Endothelial cell of umbilical vein (primary cell): ENCODE results near the gene TOX2. TPM values are rescaled to one million over a fixed set of nuclear protein-coding genes. Genes with fewer than 3 reads are reported as not detected.

Source experiments
- BruUV-seq: library from RNA; stranded (reverse); fragments of 400-500 nt; replicated peaks from 2 replicates; lab custom pipeline; 2021; lab: Mats Ljungman, UMichigan
- CTCF ChIA-PET: fragments of 300-600, 350-600 bp; sonication (Branson Sonifier 250); formaldehyde crosslinking; loops from one replicate; lab custom pipeline; 2021; ENCODE audit warnings: antibody characterized with exemption, inconsistent platforms; lab: Charles Lee
- POLR2A ChIA-PET: fragments of 300-600, 350-600 bp; sonication (Branson Sonifier 250); formaldehyde crosslinking; loops from one replicate; lab custom pipeline; 2021; ENCODE audit warnings: antibody characterized with exemption, inconsistent platforms; lab: Charles Lee
- DNase-seq: peaks from one replicate; pipeline ENCODE4 v3.0.0-alpha.2; 2011; ENCODE audit warnings: low read depth, low spot score
- FAIRE-seq: peaks from 2 replicates; lab custom pipeline; 2011; peaks lifted over from hg19 to GRCh38; lab: Jason Lieb, UNC
- H2AFZ ChIP-seq: 2 replicates; pipeline ENCODE4 v1.6.0; 2012; ENCODE audit warnings: low read depth, low read length, control low read depth, inconsistent platforms
- H3K27ac ChIP-seq: 2 replicates; pipeline ENCODE4 v1.5.1; 2011; ENCODE audit warnings: low read depth, mild to moderate bottlenecking, control low read depth, low read length, moderate library complexity; ENCODE audit not compliant: insufficient read depth
- H3K27me3 ChIP-seq, 2 experiments: 2 replicates each; pipeline versions ENCODE4 v1.6.0 to v1.6.1; 2011; ENCODE audit warnings: low read length in 2 of 2, mixed read lengths in 1 of 2; ENCODE audit not compliant: control insufficient read depth in 2 of 2, insufficient read depth in 2 of 2
- H3K36me3 ChIP-seq, 2 experiments: 2 replicates in 1 of 2; 3 replicates in 1 of 2; pipeline ENCODE4 v1.5.1; 2011; ENCODE audit warnings: low read length in 2 of 2, mild to moderate bottlenecking in 1 of 2, moderate library complexity in 1 of 2; ENCODE audit not compliant: control insufficient read depth in 2 of 2, insufficient read depth in 2 of 2; ENCODE audit errors: extremely low read depth in 1 of 2
- H3K4me1 ChIP-seq: 3 replicates; pipeline ENCODE4 v1.5.1; 2011; ENCODE audit warnings: mild to moderate bottlenecking, low read length; ENCODE audit not compliant: control insufficient read depth, insufficient read depth; ENCODE audit errors: extremely low read depth
- H3K4me2 ChIP-seq: 2 replicates; pipeline ENCODE4 v1.6.1; 2011; ENCODE audit warnings: low read length, control low read depth, mixed read lengths; ENCODE audit not compliant: insufficient read depth
- H3K4me3 ChIP-seq, 3 experiments: fragments of 200-600 bp in 1 of 3; sonication (generic), shearing (Covaris generic) in 1 of 3; replicated peaks in 1 of 3; 2 replicates each; pipeline ENCODE4 v1.5.1; 2011 to 2016; ENCODE audit warnings: control low read depth in 3 of 3, low read length in 3 of 3, mild to moderate bottlenecking in 2 of 3, inconsistent platforms in 1 of 3, low read depth in 1 of 3, moderate library complexity in 1 of 3; ENCODE audit not compliant: insufficient read depth in 1 of 3
- H3K79me2 ChIP-seq: 2 replicates; pipeline ENCODE4 v1.6.0; 2012; ENCODE audit warnings: low read length, inconsistent platforms; ENCODE audit not compliant: control insufficient read depth, insufficient read depth
- H3K9ac ChIP-seq: replicated peaks from 2 replicates; pipeline ENCODE3; 2011; ENCODE audit warnings: low read length, control low read depth; ENCODE audit not compliant: insufficient read depth; ENCODE audit errors: extremely low read depth
- H3K9me1 ChIP-seq: replicated peaks from 3 replicates; pipeline ENCODE4 v1.6.0; 2011; ENCODE audit warnings: mild to moderate bottlenecking, low read length; ENCODE audit not compliant: control insufficient read depth, insufficient read depth; ENCODE audit errors: extremely low read depth
- H3K9me3 ChIP-seq: replicated peaks from 2 replicates; pipeline ENCODE4 v1.5.1; 2012; ENCODE audit warnings: low read length, inconsistent platforms; ENCODE audit not compliant: control insufficient read depth, insufficient read depth
- H4K20me1 ChIP-seq: replicated peaks from 2 replicates; pipeline ENCODE3; 2011; ENCODE audit warnings: mild to moderate bottlenecking, low read length; ENCODE audit not compliant: control insufficient read depth, insufficient read depth; ENCODE audit errors: extremely low read depth
- EZH2 ChIP-seq: IDR thresholded peaks from 2 replicates; pipeline ENCODE4 v1.6.1; 2012; ENCODE audit warnings: borderline replicate concordance, low read depth, mild to moderate bottlenecking, moderate library complexity, low read length, inconsistent platforms; ENCODE audit not compliant: severe bottlenecking
- FOS ChIP-seq: IDR thresholded peaks from 2 replicates; pipeline ENCODE4 v1.6.1; 2011; ENCODE audit warnings: mild to moderate bottlenecking, low read length, moderate library complexity, borderline replicate concordance; ENCODE audit not compliant: insufficient read depth
- GATA2 ChIP-seq: IDR thresholded peaks from 2 replicates; pipeline ENCODE4 v1.7.0; 2011; ENCODE audit warnings: low read depth, mild to moderate bottlenecking, moderate library complexity, mixed read lengths, low read length; ENCODE audit not compliant: insufficient read length, insufficient read depth
- JUN ChIP-seq: IDR thresholded peaks from 2 replicates; pipeline ENCODE4 v1.6.1; 2011; ENCODE audit warnings: borderline replicate concordance, low read depth; ENCODE audit not compliant: insufficient read length, insufficient read depth
- MAX ChIP-seq: IDR thresholded peaks from 2 replicates; pipeline ENCODE4 v1.6.1; 2011; ENCODE audit not compliant: insufficient read depth, insufficient read length
- MYC ChIP-seq: IDR thresholded peaks from one replicate; pipeline ENCODE4 v1.6.1; 2011; ENCODE audit warnings: mild to moderate bottlenecking, low read depth, low read length
- POLR2A ChIP-seq: IDR thresholded peaks from 2 replicates; pipeline ENCODE4 v1.6.1; 2012; ENCODE audit warnings: low read depth, mild to moderate bottlenecking, control low read depth, low read length
- POLR2AphosphoS5 ChIP-seq: IDR thresholded peaks from 2 replicates; pipeline ENCODE4 v1.6.1; 2012; ENCODE audit warnings: low read depth, mild to moderate bottlenecking, control low read depth, low read length, moderate library complexity; ENCODE audit not compliant: insufficient read depth
- dilution Hi-C: fragments of 300-500 bp; cut with MboI; formaldehyde crosslinking; loops from one replicate; pipeline ENCODE4 v1.15.0; 2019; ENCODE audit warnings: low sequenced_read_pairs; ENCODE audit not compliant: extremely low pct_ligation_motif_present
- intact Hi-C: fragments of 100-400 bp; cut with micrococcal nuclease; formaldehyde crosslinking; loops from one replicate; pipeline ENCODE4 v1.10.0; 2022
- polyA plus RNA-seq, 4 experiments: library from polyadenylated mRNA; depleted of rRNA in 3 of 4; stranded (reverse) in 3 of 4; unstranded in 1 of 4; fragments of >200 nt; gene quantifications; 2 replicates each; pipeline versions ENCODE4 v1.2.1 to v1.2.3, GENCODE V29; 2011 to 2012; ENCODE audit warnings: missing spikeins in 1 of 4
- total RNA-seq: library from RNA; stranded (reverse); gene quantifications from 2 replicates; pipeline ENCODE4 v1.2.3, GENCODE V29; 2021
- TF ChIP-seq, protein P1 (sequence below), 2 donors: IDR thresholded peaks; 1 replicate in 1 of 2; 2 replicates in 1 of 2; pipeline ENCODE4 v1.5.1; 2011; ENCODE audit warnings: low read length in 2 of 2, mild to moderate bottlenecking in 2 of 2, moderate library complexity in 2 of 2, control low read depth in 1 of 2, inconsistent platforms in 1 of 2, low read depth in 1 of 2; ENCODE audit not compliant: insufficient read depth in 1 of 2; ENCODE audit errors: extremely low read depth in 1 of 2

Gene TOX2
- total and polyA plus RNA-seq, 2 donors (not counting 3 experiments of a cell fraction or from before 2014, with no cell fraction given) = 7.0 to 18.6 TPM

- no peaks in the 10 kb centered on the region for H3K36me3 ChIP-seq
- no peak overlapping the region for H3K4me2 ChIP-seq
- FAIRE-seq (no peak), DNase-seq (no peak)
- dilution Hi-C loops (no loop called here), intact Hi-C loops (no loop called here)
- no peak overlapping the region for H3K27ac ChIP-seq
- no TSS peak for BruUV-seq
- no peak overlapping the region for H3K4me3 ChIP-seq
- H3K9ac ChIP-seq = no peak overlapping the region
- H3K27me3 ChIP-seq = no peaks in the 10 kb centered on the region
- no peaks in the 10 kb centered on the region for H3K9me1 ChIP-seq
- no peak overlapping the region for H2AFZ ChIP-seq
- no peaks in the 10 kb centered on the region for H3K9me3 ChIP-seq
- H3K4me1 ChIP-seq = no peaks in the 10 kb centered on the region
- CTCF ChIA-PET = no interaction called here
- H4K20me1 ChIP-seq = no peaks in the 10 kb centered on the region
- H3K79me2 ChIP-seq = no peaks in the 10 kb centered on the region
- no peak for TF ChIP-seq JUN
- TF ChIP-seq, protein P1, sequence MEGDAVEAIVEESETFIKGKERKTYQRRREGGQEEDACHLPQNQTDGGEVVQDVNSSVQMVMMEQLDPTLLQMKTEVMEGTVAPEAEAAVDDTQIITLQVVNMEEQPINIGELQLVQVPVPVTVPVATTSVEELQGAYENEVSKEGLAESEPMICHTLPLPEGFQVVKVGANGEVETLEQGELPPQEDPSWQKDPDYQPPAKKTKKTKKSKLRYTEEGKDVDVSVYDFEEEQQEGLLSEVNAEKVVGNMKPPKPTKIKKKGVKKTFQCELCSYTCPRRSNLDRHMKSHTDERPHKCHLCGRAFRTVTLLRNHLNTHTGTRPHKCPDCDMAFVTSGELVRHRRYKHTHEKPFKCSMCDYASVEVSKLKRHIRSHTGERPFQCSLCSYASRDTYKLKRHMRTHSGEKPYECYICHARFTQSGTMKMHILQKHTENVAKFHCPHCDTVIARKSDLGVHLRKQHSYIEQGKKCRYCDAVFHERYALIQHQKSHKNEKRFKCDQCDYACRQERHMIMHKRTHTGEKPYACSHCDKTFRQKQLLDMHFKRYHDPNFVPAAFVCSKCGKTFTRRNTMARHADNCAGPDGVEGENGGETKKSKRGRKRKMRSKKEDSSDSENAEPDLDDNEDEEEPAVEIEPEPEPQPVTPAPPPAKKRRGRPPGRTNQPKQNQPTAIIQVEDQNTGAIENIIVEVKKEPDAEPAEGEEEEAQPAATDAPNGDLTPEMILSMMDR (IDR thresholded peaks at IDR 0.05; ENCODE audit: extremely low read depth in 1 of 2, insufficient read depth in 1 of 2, low read depth in 1 of 2, low read length in 2 of 2) = no peak
- TF ChIP-seq FOS = no peak
- TF ChIP-seq POLR2AphosphoS5 = no peak
- no peak for TF ChIP-seq EZH2
- TF ChIP-seq MYC = no peak
- no peak for TF ChIP-seq MAX
- no peak for TF ChIP-seq POLR2A
- no peak for TF ChIP-seq GATA2
- POLR2A ChIA-PET = no interaction called here
These were observed 85.2 kb downstream of the TOX2 start for GRCh38 chr20:43999848-44000247.
